Naive B cell (primary cell): ENCODE measurements around the gene P2RY13. TPM values are rescaled to one million over a fixed set of nuclear protein-coding genes. Genes with fewer than 3 reads are reported as not detected.

Source experiments
- ATAC-seq, 2 donors: fragments of 150-1000 bp; cut with Tn5 transposase; 2 replicates each; pipeline ENCODE4 v1.10.0; 2021; ENCODE audit warnings: low read depth in 2 of 2, mild to moderate bottlenecking in 2 of 2, moderate library complexity in 2 of 2
- DNase-seq: peaks from one replicate; pipeline ENCODE4 v3.0.0; 2022
- H3K27ac Mint-ChIP-seq, 6 donors: one replicate each; pipeline ENCODE4 v1.8.0; 2020 to 2022; ENCODE audit warnings: mild to moderate bottlenecking in 6 of 6, mixed read lengths in 6 of 6, moderate library complexity in 5 of 6, inconsistent platforms in 2 of 6
- H3K27me3 Mint-ChIP-seq, 3 donors: one replicate each; pipeline ENCODE4 v1.8.0; 2021 to 2022; ENCODE audit warnings: mixed read lengths in 3 of 3, mild to moderate bottlenecking in 1 of 3
- H3K36me3 Mint-ChIP-seq, 2 donors: one replicate each; pipeline ENCODE4 v1.8.0; 2020 to 2022; ENCODE audit warnings: mixed read lengths in 2 of 2, inconsistent platforms in 1 of 2, mild to moderate bottlenecking in 1 of 2
- H3K4me1 Mint-ChIP-seq, 3 donors: one replicate each; pipeline ENCODE4 v1.8.0; 2020 to 2022; ENCODE audit warnings: mixed read lengths in 3 of 3, inconsistent platforms in 1 of 3, mild to moderate bottlenecking in 1 of 3, moderate library complexity in 1 of 3
- H3K4me3 Mint-ChIP-seq, 8 donors: one replicate each; pipeline ENCODE4 v1.8.0; 2020 to 2022; ENCODE audit warnings: mild to moderate bottlenecking in 8 of 8, mixed read lengths in 8 of 8, moderate library complexity in 8 of 8, inconsistent platforms in 2 of 8
- H3K9me3 Mint-ChIP-seq, 7 donors: one replicate each; pipeline ENCODE4 v1.8.0; 2020 to 2022; ENCODE audit warnings: mixed read lengths in 7 of 7, mild to moderate bottlenecking in 5 of 7, inconsistent platforms in 2 of 7, moderate library complexity in 1 of 7
- polyA plus RNA-seq, 6 donors: library from polyadenylated mRNA; unstranded; fragments of 300-500 nt; fragmentation: Illumina TruSeq; gene quantifications; one replicate each; pipeline ENCODE4 v1.2.3, GENCODE V29; 2021; ENCODE audit warnings: low read depth in 6 of 6

Gene P2RY13
- polyA plus RNA-seq, 6 donors from 2014 or later, result 0.14 to 1.1 (median 0.29) TPM; not detected in 1

GRCh38 chr3:151346292-151346691 is 16.9 kb upstream of the P2RY13 start:
- H3K9me3 Mint-ChIP-seq, result peaks cover 0 to 2% (median 0%) of the 10 kb centered on the region in 7 donors
- H3K36me3 Mint-ChIP-seq, result no peaks in the 10 kb centered on the region
- peaks cover 17 to 21% (median 18%) of the 10 kb centered on the region in 3 donors for H3K4me1 Mint-ChIP-seq
- H3K27me3 Mint-ChIP-seq, result no peaks in the 10 kb centered on the region
- no peak for DNase-seq
- peak in 1 of 2 donors; percentile 25 for ATAC-seq
- peak overlapping the region in 2 of 8 donors; percentile 0 to 7 for H3K4me3 Mint-ChIP-seq
- H3K27ac Mint-ChIP-seq, result peak overlapping the region in 1 of 6 donors; percentile 54

DNA sequence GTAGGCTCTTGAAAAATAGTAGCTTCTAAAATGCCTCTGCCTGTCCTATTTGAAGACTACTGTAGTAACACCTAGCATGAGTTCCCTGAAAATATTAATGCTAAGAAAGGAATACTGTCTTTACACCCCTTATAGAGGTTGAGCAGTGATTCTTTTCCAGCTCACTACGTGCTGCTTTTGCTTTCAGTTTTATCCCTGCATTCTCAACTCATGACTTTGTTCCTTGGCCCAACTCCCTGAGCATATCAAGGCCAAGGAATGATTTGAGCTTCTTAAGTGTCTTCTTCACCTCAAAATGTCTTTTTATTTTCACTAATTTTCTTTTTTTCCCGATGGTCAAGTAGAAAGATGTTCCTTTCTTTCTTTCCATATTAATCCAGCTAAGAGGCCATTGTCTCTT is 16.5 kb upstream of the P2RY13 start:
- H3K36me3 Mint-ChIP-seq, result no peaks in the 10 kb centered on the region
- DNase-seq (no peak), ATAC-seq (no peak)
- H3K4me1 Mint-ChIP-seq, result peaks cover 13 to 17% (median 15%) of the 10 kb centered on the region in 3 donors
- peak overlapping the region in 2 of 6 donors; percentile 23 to 54 for H3K27ac Mint-ChIP-seq
- no peaks in the 10 kb centered on the region for H3K27me3 Mint-ChIP-seq
- H3K9me3 Mint-ChIP-seq, result peaks cover 0 to 2% (median 0%) of the 10 kb centered on the region in 7 donors
- peak overlapping the region in 2 of 8 donors; percentile 0 to 7 for H3K4me3 Mint-ChIP-seq

DNA sequence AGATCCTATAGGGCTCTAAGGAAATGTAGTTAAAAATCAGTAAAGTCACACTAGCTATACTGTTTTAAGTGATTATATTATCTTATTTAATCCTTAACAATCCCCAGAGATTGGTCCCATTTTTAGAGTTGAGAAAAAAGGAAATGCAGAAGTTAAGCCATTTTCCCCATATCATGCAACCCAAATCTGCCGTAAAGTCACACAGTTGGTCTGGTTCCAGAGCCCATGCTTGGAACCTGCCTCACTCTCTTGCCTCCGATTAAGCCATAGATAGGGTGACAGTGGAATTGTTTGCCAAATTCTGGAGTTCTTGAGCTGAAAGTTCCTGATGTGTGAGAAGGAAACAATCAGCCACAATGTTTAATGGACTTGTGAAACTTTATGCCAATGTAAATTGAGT is 2.3 kb upstream of the P2RY13 start:
- no peak for DNase-seq
- Mint-ChIP-seq H3K36me3 (no peaks in the 10 kb centered on the region), H3K4me3 (no peak overlapping the region), H3K4me1 (peaks cover 0 to 10% (median 10%) of the 10 kb centered on the region in 3 donors), H3K27me3 (no peaks in the 10 kb centered on the region), H3K9me3 (no peaks in the 10 kb centered on the region), H3K27ac (peak overlapping the region in 1 of 6 donors; percentile 11)
- ATAC-seq, result no peak

DNA sequence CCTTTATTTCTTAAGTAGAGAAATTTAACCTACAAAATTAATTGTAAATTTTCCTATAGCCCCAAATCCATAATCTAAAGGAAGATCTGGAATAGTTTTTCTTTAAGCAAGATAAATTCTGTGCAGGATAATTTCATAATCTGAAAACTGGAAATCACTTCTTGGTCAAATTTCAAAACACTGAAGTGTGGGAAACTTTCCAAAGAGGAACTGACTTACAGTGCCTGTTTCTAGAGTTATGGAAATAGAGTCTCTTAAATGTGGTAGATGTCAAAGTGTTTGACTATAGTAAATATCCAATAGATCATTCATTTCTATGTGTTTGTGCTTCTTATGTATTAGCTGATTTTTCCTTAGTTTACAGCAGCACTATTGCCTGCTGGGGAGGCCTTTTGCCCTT is 1.6 kb upstream of the P2RY13 start:
- Mint-ChIP-seq H3K27ac (no peak overlapping the region), H3K27me3 (no peaks in the 10 kb centered on the region), H3K4me3 (no peak overlapping the region), H3K9me3 (no peaks in the 10 kb centered on the region), H3K4me1 (peaks cover 0 to 10% (median 10%) of the 10 kb centered on the region in 3 donors), H3K36me3 (no peaks in the 10 kb centered on the region)
- DNase-seq, result no peak
- ATAC-seq, result no peak

DNA sequence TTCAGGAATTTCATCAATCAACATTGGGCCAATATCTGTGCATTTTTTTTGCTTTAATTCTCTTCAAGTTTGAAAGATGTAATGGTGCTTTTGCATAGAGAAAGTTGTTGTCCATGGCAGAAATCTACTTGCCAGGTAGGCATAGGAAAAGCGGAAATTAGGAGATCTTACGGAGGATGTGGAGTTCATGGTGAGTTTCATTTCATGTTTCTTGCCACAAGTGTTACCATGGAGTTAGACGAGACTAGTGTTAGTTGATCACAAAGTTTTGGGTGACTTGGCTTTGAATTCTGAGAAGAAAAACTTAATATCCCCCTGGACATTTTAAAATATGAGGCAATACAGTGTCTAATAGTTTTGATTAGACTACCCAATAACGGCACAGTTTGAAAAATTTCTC is 1.0 kb upstream of the P2RY13 start:
- Mint-ChIP-seq H3K9me3 (no peaks in the 10 kb centered on the region), H3K4me1 (peaks cover 0 to 10% (median 10%) of the 10 kb centered on the region in 3 donors), H3K27me3 (no peaks in the 10 kb centered on the region), H3K4me3 (no peak overlapping the region), H3K36me3 (no peaks in the 10 kb centered on the region), H3K27ac (peak overlapping the region in 1 of 6 donors; percentile 28)
- ATAC-seq (no peak), DNase-seq (no peak)

DNA sequence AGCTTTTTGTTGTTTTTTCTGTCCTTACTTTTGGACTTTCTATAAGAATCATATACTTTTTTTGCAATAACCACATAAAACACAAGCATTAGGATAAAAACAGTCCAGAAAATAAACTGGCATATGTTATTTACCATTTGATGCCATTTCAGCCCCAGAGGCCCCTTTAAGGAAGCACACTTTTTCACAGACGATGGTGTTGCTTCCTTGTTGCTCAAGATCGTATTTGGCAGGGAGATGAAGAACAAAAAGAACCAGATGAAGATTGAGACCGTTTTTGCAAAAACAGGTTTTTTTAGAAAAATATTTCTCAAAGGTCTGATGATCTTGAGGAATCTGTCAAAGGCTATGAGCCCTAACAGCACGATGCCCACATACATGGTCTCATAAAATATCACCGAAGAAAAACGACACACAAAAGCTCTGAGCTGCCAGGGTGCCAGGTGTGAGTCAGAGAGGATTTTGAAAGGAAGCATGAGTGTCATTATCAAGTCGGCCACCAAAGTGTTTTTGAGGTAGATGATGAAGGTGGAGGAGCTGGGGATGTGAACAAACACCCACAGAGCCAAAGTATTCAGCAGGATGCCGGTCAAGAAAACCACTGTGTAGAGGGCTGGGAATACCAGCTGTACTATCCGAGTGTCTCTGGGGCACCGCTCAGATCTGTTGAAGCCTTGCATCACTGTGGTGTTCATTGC is 902 bp downstream of the P2RY13 start:
- Mint-ChIP-seq H3K27ac (peak overlapping the region in 2 of 6 donors; percentile 76 to 88), H3K4me1 (peaks cover 0 to 14% (median 10%) of the 10 kb centered on the region in 3 donors), H3K9me3 (no peaks in the 10 kb centered on the region), H3K27me3 (no peaks in the 10 kb centered on the region), H3K36me3 (no peaks in the 10 kb centered on the region), H3K4me3 (peak overlapping the region; percentile 28 to 89 (median 74))
- DNase-seq, result no peak
- peak; percentile 28 to 70 for ATAC-seq

DNA sequence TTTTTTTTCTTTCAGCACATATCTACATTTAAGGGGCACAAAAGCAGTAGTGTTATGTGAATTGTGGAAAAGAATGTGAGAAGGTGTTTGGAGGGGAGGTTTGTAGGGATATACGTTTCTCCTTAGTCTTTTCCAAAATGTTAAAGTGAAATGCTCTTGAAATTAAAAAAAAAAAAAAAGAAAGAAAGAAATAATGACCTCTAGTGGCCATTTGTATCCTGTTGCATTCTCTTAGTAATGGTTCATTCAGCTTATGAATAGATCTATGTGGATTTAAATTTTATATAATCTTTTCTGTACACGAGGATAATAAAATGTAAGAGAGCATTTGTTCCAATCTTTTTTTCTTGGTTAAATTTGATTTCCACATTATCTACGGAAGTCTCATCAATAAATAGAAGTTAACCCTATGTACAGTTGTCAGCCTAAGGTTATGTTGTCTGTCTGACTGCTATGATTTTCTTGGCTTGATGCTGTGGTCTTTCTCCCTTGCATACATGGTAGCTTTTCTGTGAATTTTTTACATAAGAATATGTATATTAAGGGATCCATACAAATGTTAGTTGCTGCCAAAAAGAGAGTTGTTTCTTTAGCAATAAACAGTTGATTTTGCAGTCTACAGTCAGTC is 1.7 kb downstream of the P2RY13 start:
- DNase-seq, result no peak
- ATAC-seq, result peak in 1 of 2 donors; percentile 23
- Mint-ChIP-seq H3K36me3 (no peaks in the 10 kb centered on the region), H3K9me3 (no peaks in the 10 kb centered on the region), H3K4me3 (peak overlapping the region in 2 of 8 donors; percentile 74 to 89), H3K4me1 (peaks cover 0 to 14% (median 10%) of the 10 kb centered on the region in 3 donors), H3K27me3 (no peaks in the 10 kb centered on the region), H3K27ac (no peak overlapping the region)

GRCh38 chr3:151322511-151322910 is 6.8 kb downstream of the P2RY13 start:
- H3K27ac Mint-ChIP-seq, result peak overlapping the region in 2 of 6 donors; percentile 41 to 55
- no peaks in the 10 kb centered on the region for H3K36me3 Mint-ChIP-seq
- ATAC-seq (no peak), DNase-seq (no peak)
- no peak overlapping the region for H3K4me3 Mint-ChIP-seq
- H3K4me1 Mint-ChIP-seq, result peaks cover 3 to 10% (median 5%) of the 10 kb centered on the region in 3 donors
- no peaks in the 10 kb centered on the region for H3K9me3 Mint-ChIP-seq
- no peaks in the 10 kb centered on the region for H3K27me3 Mint-ChIP-seq

- no peaks in the 10 kb centered on the region for H3K36me3 Mint-ChIP-seq
- ATAC-seq (no peak), DNase-seq (no peak)
- H3K27me3 Mint-ChIP-seq, result no peaks in the 10 kb centered on the region
- H3K4me3 Mint-ChIP-seq, result no peak overlapping the region
- H3K4me1 Mint-ChIP-seq, result peaks cover 3 to 10% (median 5%) of the 10 kb centered on the region in 3 donors
- no peaks in the 10 kb centered on the region for H3K9me3 Mint-ChIP-seq
- no peak overlapping the region for H3K27ac Mint-ChIP-seq
These were observed 7.8 kb downstream of the P2RY13 start for GRCh38 chr3:151321526-151321925.

- H3K4me3 Mint-ChIP-seq, result no peak overlapping the region
- peaks cover 3 to 10% (median 5%) of the 10 kb centered on the region in 3 donors for H3K4me1 Mint-ChIP-seq
- no peak overlapping the region for H3K27ac Mint-ChIP-seq
- H3K9me3 Mint-ChIP-seq, result no peaks in the 10 kb centered on the region
- ATAC-seq (no peak), DNase-seq (no peak)
- no peaks in the 10 kb centered on the region for H3K27me3 Mint-ChIP-seq
- no peaks in the 10 kb centered on the region for H3K36me3 Mint-ChIP-seq
These were observed 9.2 kb downstream of the P2RY13 start for GRCh38 chr3:151320131-151320530.

DNA sequence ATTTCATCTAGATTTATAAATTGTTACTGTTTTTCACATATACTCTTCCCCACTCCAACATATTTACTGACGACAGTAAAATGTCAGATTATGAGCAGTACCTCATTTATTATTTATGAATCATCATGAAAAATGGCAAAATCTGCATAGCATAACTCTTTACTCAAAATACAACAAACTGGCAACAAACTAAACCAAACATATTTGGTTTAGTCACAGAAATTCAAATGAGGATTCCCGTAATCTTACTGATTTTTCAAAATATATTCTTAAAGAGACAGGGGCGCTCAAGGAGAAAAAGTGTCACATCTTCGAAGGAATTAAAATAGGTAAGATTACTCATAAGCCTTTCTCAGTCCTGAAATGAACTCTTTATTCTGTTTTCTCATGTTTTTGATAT is 9.7 kb downstream of the P2RY13 start:
- H3K9me3 Mint-ChIP-seq, result no peaks in the 10 kb centered on the region
- H3K4me3 Mint-ChIP-seq, result no peak overlapping the region
- no peak for DNase-seq
- no peak for ATAC-seq
- H3K36me3 Mint-ChIP-seq, result no peaks in the 10 kb centered on the region
- H3K27me3 Mint-ChIP-seq, result no peaks in the 10 kb centered on the region
- H3K27ac Mint-ChIP-seq, result no peak overlapping the region
- peaks cover 3 to 10% (median 5%) of the 10 kb centered on the region in 3 donors for H3K4me1 Mint-ChIP-seq

GRCh38 chr3:151318991-151319390 is 10.4 kb downstream of the P2RY13 start:
- Mint-ChIP-seq H3K36me3 (no peaks in the 10 kb centered on the region), H3K4me3 (no peak overlapping the region), H3K27ac (peak overlapping the region in 1 of 6 donors; percentile 28), H3K9me3 (no peaks in the 10 kb centered on the region), H3K27me3 (no peaks in the 10 kb centered on the region), H3K4me1 (peaks cover 3 to 6% (median 5%) of the 10 kb centered on the region in 3 donors)
- DNase-seq (no peak), ATAC-seq (no peak)

- DNase-seq (no peak), ATAC-seq (no peak)
- no peaks in the 10 kb centered on the region for H3K36me3 Mint-ChIP-seq
- H3K9me3 Mint-ChIP-seq, result no peaks in the 10 kb centered on the region
- H3K27ac Mint-ChIP-seq, result no peak overlapping the region
- H3K27me3 Mint-ChIP-seq, result no peaks in the 10 kb centered on the region
- H3K4me1 Mint-ChIP-seq, result peaks cover 3 to 5% (median 5%) of the 10 kb centered on the region in 3 donors
- H3K4me3 Mint-ChIP-seq, result no peak overlapping the region
These were observed 11.0 kb downstream of the P2RY13 start for GRCh38 chr3:151318313-151318712.
